GM12864 (cell line): ENCODE measurements around the gene CLN6.
"Not testable (repeated sequence)": the region's sequence is repeated elsewhere in the genome, so short reads cannot be mapped to it uniquely, and the experiment has no call there.

Experiments used
- DNase-seq: peaks from one replicate; pipeline ENCODE4 v3.0.0-alpha.2; 2011; ENCODE audit warnings: low read depth
- H3K4me3 ChIP-seq: 2 replicates; pipeline ENCODE4 v1.5.1; 2011; ENCODE audit warnings: mild to moderate bottlenecking, low read depth, low read length, control low read depth
- CTCF ChIP-seq: IDR thresholded peaks from 2 replicates; pipeline ENCODE4 v1.5.1; 2011; ENCODE audit warnings: low read depth, mild to moderate bottlenecking, moderate library complexity, low read length, control low read depth, inconsistent platforms; ENCODE audit errors: missing control alignments

CLN6 gene

GRCh38 chr15:68235022-68235421 lies 5.5 kb upstream of the CLN6 start:
- DNase-seq, result no peak
- no peak overlapping the region for H3K4me3 ChIP-seq
- no peak for TF ChIP-seq CTCF

GRCh38 chr15:68234520-68234919 lies 5.0 kb upstream of the CLN6 start:
- DNase-seq, H3K4me3 ChIP-seq: not testable (repeated sequence)

- no peak for DNase-seq
- no peak overlapping the region for H3K4me3 ChIP-seq
- no peak for TF ChIP-seq CTCF
Observed at GRCh38 chr15:68234060-68234459, 4.5 kb upstream of the CLN6 start.

DNA sequence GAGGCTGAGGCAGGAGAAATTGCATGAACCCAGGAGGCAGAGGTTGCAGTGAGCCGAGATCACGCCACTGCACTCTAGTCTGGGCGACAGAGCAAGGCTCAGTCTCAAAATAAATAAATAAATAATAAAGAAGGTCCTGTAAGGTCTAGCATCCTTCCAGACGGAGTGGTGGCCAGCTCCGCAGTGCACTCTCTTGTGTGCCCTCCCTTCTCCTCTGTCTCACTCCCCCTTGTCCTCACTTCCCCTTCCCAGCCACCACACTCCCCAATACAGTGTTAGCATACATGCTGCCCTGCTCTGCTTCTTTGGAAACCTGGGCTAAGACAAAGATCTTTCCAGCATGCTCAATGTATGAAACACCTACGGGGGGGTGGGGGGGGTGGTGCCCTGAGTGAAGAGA lies 3.4 kb upstream of the CLN6 start:
- no peak overlapping the region for H3K4me3 ChIP-seq
- DNase-seq, result no peak
- TF ChIP-seq CTCF, result no peak

DNA sequence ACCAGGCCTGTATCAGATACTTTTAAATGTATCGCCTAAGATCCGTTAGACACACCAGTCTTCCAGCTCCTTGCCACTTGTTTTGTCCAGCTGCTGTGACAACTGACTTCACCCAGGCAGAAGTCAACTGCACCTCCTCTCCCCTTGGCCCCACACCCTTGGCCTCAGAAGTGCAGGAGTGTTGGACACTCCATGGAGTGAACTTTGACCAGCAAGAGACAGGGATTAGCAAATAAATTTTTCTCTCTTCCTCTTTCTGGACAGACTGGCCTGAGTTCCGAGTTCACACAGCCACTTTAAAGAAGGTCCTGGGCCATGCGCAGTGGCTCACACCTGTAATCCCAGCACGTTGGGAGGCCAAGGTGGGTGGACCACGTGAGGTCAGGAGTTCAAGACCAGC lies 2.9 kb upstream of the CLN6 start:
- H3K4me3 ChIP-seq, result no peak overlapping the region
- TF ChIP-seq CTCF, result no peak
- DNase-seq, result no peak

GRCh38 chr15:68231102-68231818 lies 1.7 kb upstream of the CLN6 start:
- H3K4me3 ChIP-seq, result no peak overlapping the region
- DNase-seq, result no peak
- no peak for TF ChIP-seq CTCF

DNA sequence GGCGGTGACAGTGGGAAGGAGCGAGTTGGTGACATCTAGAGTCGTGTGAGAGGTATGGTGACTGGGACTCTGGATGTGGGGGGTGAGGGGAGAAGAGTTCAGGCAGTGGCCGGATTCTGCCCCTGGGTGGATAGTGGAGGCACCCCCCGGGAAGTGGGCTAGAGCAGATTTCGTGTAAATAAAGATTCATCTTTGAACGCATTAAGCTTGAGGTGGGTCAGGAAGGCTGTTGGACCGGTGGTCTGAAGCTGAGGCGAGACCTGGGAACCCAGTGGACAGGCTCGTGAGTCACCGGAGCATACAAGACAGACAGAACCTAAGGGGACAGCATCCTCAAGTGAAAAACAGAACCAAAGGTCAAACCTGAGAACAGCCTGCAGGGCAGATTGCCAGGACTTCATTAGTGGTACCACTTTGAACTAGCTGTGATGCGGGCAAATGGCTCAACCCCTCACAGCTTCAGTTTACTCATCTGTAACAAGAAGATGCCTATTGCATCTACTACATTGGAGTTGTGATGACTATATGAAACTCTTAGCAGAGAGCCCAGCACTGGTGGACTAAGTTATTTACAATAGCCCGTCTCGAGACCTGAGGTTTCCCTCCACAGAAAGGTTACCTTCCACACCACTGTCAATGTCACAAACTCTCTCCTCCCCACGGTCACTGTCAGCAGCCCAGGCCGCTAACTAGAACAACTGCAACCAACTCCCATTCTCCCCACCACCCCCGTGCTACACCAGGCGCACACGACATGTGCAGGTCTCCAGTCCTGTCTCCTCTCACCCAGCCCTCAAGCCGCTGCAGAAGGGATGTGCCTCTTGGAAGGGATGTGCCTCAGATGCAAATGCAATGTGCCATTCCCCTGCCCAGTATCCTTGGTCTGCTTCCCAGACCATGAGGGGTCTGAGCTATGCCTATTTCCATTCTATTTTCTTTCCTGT lies 901 bp upstream of the CLN6 start:
- no peak for DNase-seq
- TF ChIP-seq CTCF, result no peak
- peak overlapping the region; percentile 85 for H3K4me3 ChIP-seq
